Measurements from ENCODE around the gene IRF1.

IRF1 gene

GRCh38 chr5:132459983-132460838 is 30.4 kb downstream of the IRF1 start:
- ATAC-seq (replicated peaks) (no peak), DNase-seq (no peak)
- Mint-ChIP-seq H3K36me3 (peaks cover 2 to 15% of the 10 kb centered on the region in 2 donors), H3K4me1 (peaks cover 81 to 91% of the 10 kb centered on the region in 2 donors), H3K27me3 (no peaks in the 10 kb centered on the region), H3K27ac (no peak overlapping the region), H3K4me3 (peak overlapping the region in 1 of 2 donors; percentile 27), H3K9me3 (no peaks in the 10 kb centered on the region)

DNA sequence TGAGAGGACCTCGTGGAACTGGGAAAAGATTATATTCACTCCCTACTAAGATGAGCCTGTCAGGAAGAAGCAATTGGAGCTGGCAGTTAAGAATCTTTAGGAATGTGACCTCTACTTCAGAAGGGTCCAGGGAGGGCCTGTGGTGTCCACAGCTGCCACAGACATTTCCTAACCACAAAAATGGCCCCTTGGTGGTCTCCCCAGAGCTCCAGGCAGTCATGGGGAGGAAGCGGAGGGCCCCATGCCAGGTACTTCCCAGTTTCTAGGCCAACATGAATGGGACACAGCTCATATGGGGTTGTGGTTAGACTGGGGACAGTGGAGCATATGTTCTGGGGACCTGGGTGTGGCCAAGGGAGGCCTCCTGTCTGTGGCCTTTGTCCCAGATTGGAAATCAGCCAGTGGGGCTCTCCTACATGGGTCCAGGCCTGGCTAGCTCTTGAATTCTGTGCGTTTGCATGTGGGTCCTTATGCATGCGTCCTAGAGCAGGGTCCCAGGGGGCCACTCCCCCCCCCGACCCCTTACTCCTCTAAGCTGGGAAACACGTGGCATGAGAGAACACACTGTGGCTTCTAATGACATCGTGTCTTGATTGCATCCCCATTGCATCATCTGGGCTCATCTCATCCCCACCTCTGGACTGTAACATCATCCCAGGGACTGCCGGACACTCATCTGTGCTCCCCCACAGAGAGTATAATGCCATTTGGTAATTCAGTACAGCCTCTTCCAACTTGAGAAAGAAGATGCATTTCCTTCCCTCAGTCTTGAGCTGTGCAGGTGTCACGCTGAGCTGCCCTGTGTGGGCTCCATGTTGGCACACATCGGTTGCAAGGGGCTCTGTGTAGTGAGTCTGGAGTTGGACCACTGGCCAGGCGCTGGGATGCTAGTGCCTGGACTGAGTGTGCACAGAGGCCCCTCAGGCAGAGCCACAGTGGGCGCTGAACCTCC is 31.3 kb downstream of the IRF1 start:
- Mint-ChIP-seq H3K36me3 (peaks cover 5 to 21% of the 10 kb centered on the region in 2 donors), H3K27ac (peak overlapping the region; percentile 9), H3K4me1 (peaks cover 77 to 91% of the 10 kb centered on the region in 2 donors), H3K27me3 (no peaks in the 10 kb centered on the region), H3K4me3 (no peak overlapping the region), H3K9me3 (no peaks in the 10 kb centered on the region)
- ATAC-seq (replicated peaks) (no peak), DNase-seq (no peak)

GRCh38 chr5:132458651-132459030 is 31.9 kb downstream of the IRF1 start:
- Mint-ChIP-seq H3K4me1 (peaks cover 76 to 91% of the 10 kb centered on the region in 2 donors), H3K36me3 (peaks cover 8 to 27% of the 10 kb centered on the region in 2 donors), H3K27me3 (no peaks in the 10 kb centered on the region), H3K4me3 (no peak overlapping the region), H3K9me3 (no peaks in the 10 kb centered on the region), H3K27ac (peak overlapping the region; percentile 9)
- DNase-seq (no peak), ATAC-seq (replicated peaks) (no peak)

- no peak overlapping the region for H3K4me3 Mint-ChIP-seq
- peaks cover 75 to 90% of the 10 kb centered on the region in 2 donors for H3K4me1 Mint-ChIP-seq
- no peaks in the 10 kb centered on the region for H3K27me3 Mint-ChIP-seq
- H3K27ac Mint-ChIP-seq = peak overlapping the region; percentile 62
- no peak for DNase-seq
- no peak for ATAC-seq (replicated peaks)
- H3K9me3 Mint-ChIP-seq = no peaks in the 10 kb centered on the region
- peaks cover 10 to 30% of the 10 kb centered on the region in 2 donors for H3K36me3 Mint-ChIP-seq
Measured at GRCh38 chr5:132458226-132458560, 32.4 kb downstream of the IRF1 start.

DNA sequence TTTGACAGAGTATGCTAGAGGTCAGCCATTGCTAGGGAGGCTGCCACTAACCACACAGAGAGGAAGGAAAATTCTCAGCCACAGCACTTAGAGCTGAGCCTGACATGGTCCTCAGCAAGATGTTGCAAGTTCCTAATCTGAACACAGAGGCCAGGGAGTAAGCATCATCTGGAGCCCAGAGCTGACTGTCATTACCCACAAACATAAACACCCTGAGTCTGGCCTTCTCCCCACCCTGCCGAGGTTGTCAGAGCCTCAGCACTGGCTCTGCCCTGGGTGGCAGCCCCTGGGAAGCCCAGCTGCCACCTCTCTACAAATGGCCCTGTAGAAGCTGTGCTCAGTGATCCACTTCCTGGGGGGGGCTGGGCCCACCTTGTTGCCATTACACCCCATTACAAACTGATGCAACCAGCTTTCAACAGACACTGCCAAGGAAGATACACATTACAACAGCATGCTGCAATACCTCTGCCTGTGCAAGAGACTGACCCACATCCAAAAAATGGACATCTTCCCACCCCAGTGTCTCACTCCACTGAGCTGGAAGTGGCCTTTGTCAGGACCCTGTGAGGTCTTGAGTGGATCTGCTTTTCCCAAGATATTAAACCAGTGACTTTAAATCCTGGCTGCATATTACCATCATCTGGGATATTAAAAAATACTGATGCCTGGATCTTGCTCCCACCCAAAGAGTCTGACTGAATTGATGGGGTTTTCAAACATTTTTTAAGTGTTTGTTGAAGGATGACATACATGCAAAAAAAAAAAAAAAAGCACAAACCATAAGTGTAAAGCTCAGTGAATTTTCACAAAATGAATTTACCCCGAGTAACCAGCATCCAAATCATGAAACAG is 33.0 kb downstream of the IRF1 start:
- Mint-ChIP-seq H3K27me3 (no peaks in the 10 kb centered on the region), H3K27ac (peak overlapping the region; percentile 98), H3K4me1 (peaks cover 77 to 90% of the 10 kb centered on the region in 2 donors), H3K9me3 (no peaks in the 10 kb centered on the region), H3K36me3 (peaks cover 14 to 33% of the 10 kb centered on the region in 2 donors), H3K4me3 (peak overlapping the region; percentile 61 to 75)
- DNase-seq (no peak), ATAC-seq (replicated peaks) (peak; percentile 8 to 27)

DNA sequence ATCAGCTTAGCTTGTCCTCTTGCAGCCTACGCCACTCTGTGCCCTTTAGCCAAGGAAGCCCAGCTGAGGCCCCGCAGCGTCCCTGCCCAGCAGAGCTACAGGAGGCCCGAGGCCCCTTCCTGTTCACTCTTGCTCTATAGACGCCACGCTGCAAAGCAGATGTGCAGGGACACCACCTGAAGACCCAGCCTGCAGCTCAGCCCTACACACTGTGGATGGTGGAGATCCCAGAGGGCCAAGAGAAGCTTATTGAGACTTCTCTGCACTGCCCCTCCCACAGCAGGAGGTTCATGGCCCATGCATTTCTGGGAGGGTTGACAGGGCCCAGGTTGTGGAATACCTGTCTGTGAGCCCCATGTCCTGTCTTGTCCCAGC is 33.6 kb downstream of the IRF1 start:
- no peaks in the 10 kb centered on the region for H3K9me3 Mint-ChIP-seq
- peak overlapping the region; percentile 61 to 75 for H3K4me3 Mint-ChIP-seq
- ATAC-seq (replicated peaks) (peak; percentile 73 to 76), DNase-seq (peak; percentile 31)
- H3K27me3 Mint-ChIP-seq = no peaks in the 10 kb centered on the region
- peak overlapping the region; percentile 98 for H3K27ac Mint-ChIP-seq
- H3K4me1 Mint-ChIP-seq = peaks cover 77 to 91% of the 10 kb centered on the region in 2 donors
- H3K36me3 Mint-ChIP-seq = peaks cover 17 to 37% of the 10 kb centered on the region in 2 donors

- Mint-ChIP-seq H3K4me3 (peak overlapping the region; percentile 61 to 75), H3K27me3 (no peaks in the 10 kb centered on the region), H3K9me3 (no peaks in the 10 kb centered on the region), H3K27ac (peak overlapping the region; percentile 98), H3K36me3 (peaks cover 15 to 37% of the 10 kb centered on the region in 2 donors), H3K4me1 (peaks cover 74 to 87% of the 10 kb centered on the region in 2 donors)
- peak; percentile 83 to 86 for ATAC-seq (replicated peaks)
- peak; percentile 62 for DNase-seq
Measured at GRCh38 chr5:132456296-132456986, 34.1 kb downstream of the IRF1 start.

DNA sequence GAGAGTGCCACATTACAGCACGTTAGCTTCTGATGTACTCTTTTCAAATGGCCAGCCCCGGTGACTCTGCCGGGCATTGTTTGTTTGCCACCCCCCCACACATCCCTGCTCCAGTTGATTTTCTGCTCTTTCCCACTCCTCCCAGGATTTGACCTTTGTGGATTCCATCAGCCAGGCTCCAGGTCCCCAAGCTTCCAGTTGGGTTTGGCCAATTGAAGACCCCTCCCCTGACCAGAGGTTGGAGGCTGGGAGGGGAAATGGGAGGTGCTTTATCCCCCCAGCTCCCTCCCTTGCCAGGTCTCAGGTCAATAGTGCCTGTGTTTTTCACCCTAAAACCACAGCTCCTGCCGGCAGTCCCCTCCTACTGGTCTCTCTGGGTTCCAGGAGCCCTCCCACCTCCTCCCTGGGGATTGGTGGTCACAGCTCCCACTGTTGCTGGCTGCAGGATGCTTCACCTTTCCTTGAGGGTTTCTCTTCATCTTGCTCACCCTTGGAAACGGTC is 34.9 kb downstream of the IRF1 start:
- Mint-ChIP-seq H3K36me3 (peaks cover 15 to 40% of the 10 kb centered on the region in 2 donors), H3K4me3 (peak overlapping the region; percentile 61 to 75), H3K27me3 (no peaks in the 10 kb centered on the region), H3K4me1 (peaks cover 68 to 82% of the 10 kb centered on the region in 2 donors), H3K27ac (peak overlapping the region; percentile 98), H3K9me3 (no peaks in the 10 kb centered on the region)
- ATAC-seq (replicated peaks) (no peak), DNase-seq (no peak)

DNA sequence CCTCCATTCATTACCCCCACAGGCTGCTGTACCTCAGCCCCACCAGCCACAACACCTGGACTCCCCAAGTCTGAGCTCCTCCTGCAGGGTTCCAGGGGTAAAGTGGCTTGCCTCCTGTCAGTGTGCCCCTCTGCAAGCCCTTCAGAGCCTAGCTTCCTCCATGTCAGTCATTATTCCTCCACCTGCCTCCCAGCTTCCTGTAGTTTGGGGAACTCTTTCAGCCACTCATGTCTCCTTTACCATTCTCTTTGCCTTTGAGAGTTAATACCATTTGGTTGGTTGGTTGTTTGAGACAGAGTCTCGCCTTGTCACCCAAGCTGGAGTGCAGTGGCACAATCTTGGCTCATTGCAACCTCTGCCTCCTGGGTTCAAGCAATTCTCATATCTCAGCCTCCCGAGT is 36.2 kb downstream of the IRF1 start:
- Mint-ChIP-seq H3K36me3 (peaks cover 15 to 36% of the 10 kb centered on the region in 2 donors), H3K27me3 (no peaks in the 10 kb centered on the region), H3K4me1 (peaks cover 55 to 69% of the 10 kb centered on the region in 2 donors), H3K27ac (peak overlapping the region; percentile 75), H3K9me3 (no peaks in the 10 kb centered on the region), H3K4me3 (no peak overlapping the region)
- ATAC-seq (replicated peaks) (no peak), DNase-seq (no peak)

- DNase-seq = no peak
- no peak for ATAC-seq (replicated peaks)
- no peak overlapping the region for H3K4me3 Mint-ChIP-seq
- H3K36me3 Mint-ChIP-seq = peaks cover 27 to 47% of the 10 kb centered on the region in 2 donors
- no peaks in the 10 kb centered on the region for H3K27me3 Mint-ChIP-seq
- no peaks in the 10 kb centered on the region for H3K9me3 Mint-ChIP-seq
- no peak overlapping the region for H3K27ac Mint-ChIP-seq
- H3K4me1 Mint-ChIP-seq = peaks cover 49 to 52% of the 10 kb centered on the region in 2 donors
Measured at GRCh38 chr5:132451387-132451786, 39.2 kb downstream of the IRF1 start.

DNA sequence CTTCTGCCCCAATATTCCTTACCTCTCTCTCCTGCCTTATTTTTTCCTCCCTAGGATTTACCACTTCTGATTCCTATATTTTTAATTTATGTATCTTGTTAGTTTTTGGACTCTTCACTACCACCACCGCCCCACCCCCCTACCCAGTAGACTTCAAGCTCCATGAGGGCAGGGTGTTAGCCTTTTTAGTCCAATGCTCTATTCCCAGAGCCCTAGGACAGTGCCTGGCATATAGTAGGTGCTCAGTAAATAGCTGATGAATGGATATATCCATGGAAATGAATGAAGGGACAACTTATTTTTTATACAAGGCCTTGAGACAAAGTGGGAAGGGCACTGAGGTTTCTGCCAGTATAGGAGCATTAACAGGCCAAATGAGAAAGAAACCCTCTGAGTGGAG is 41.5 kb downstream of the IRF1 start:
- H3K27me3 Mint-ChIP-seq = no peaks in the 10 kb centered on the region
- no peak overlapping the region for H3K4me3 Mint-ChIP-seq
- no peaks in the 10 kb centered on the region for H3K9me3 Mint-ChIP-seq
- peaks cover 46 to 51% of the 10 kb centered on the region in 2 donors for H3K4me1 Mint-ChIP-seq
- ATAC-seq (replicated peaks) = no peak
- H3K27ac Mint-ChIP-seq = no peak overlapping the region
- H3K36me3 Mint-ChIP-seq = peaks cover 21 to 49% of the 10 kb centered on the region in 2 donors
- no peak for DNase-seq

DNA sequence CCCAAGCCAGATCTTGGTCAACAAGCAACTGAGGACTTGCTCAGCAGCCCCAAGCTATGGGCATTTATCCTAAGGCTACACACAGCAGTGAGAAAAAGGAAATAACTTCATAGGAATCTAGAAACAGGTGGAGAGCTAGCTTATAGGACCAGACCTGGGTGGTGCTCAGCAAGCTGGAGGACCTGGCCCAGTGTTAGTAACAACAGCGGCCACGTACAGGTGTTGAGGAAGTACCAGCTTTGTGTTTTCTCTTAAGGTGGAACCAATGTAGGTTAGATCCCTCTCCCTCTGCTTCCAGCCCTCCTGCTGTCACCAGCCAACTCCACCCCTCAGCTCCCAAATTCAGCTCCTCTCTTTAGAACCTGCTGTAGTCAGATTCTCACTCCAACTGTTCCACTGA is 43.4 kb downstream of the IRF1 start:
- H3K27me3 Mint-ChIP-seq = no peaks in the 10 kb centered on the region
- peaks cover 44 to 48% of the 10 kb centered on the region in 2 donors for H3K4me1 Mint-ChIP-seq
- H3K4me3 Mint-ChIP-seq = no peak overlapping the region
- no peak overlapping the region for H3K27ac Mint-ChIP-seq
- ATAC-seq (replicated peaks) (no peak), DNase-seq (no peak)
- H3K36me3 Mint-ChIP-seq = peaks cover 15 to 32% of the 10 kb centered on the region in 2 donors
- no peaks in the 10 kb centered on the region for H3K9me3 Mint-ChIP-seq

GRCh38 chr5:132446621-132447020 is 44.0 kb downstream of the IRF1 start:
- H3K4me3 Mint-ChIP-seq = no peak overlapping the region
- H3K27me3 Mint-ChIP-seq = no peaks in the 10 kb centered on the region
- peaks cover 46 to 53% of the 10 kb centered on the region in 2 donors for H3K4me1 Mint-ChIP-seq
- H3K36me3 Mint-ChIP-seq = peaks cover 15 to 32% of the 10 kb centered on the region in 2 donors
- no peak for ATAC-seq (replicated peaks)
- no peak for DNase-seq
- H3K9me3 Mint-ChIP-seq = no peaks in the 10 kb centered on the region
- H3K27ac Mint-ChIP-seq = no peak overlapping the region

Measured in stimulated activated naive B cell treated with anti-CD40 and anti-IgM and Interleukin-4, amounts not matched to agents 10 μg/mL and 1 μg/mL and 100 μg/mL, for 72 hours (primary cell).